ENCODE measurements around the gene CHST13. TPM values are rescaled to one million over a fixed set of nuclear protein-coding genes. Genes with fewer than 3 reads are reported as not detected.

The CHST13 gene
- total RNA-seq, 1 experiment from 2014 or later: 0.52 TPM

- no TSS peak for BruUV-seq (replicated peaks)
- TF ChIP-seq EZH2 (IDR thresholded peaks at IDR 0.05; ENCODE audit: low read depth) (no peak), CTCF (conservative IDR thresholded peaks at IDR 0.05) (no peak)
- Histone ChIP-seq H3K4me2 (no peak overlapping the region), H3K27me3 (ENCODE audit: insufficient read depth, low read depth) (peaks cover 13% of the 10 kb centered on the region; the same call in 1 of the 2 replicates), H4K20me1 (ENCODE audit: insufficient read depth) (no peaks in the 10 kb centered on the region), H3K9me2 (ENCODE audit: insufficient read depth) (no peaks in the 10 kb centered on the region), H3K4me1 (replicated peaks; ENCODE audit: insufficient read depth) (no peaks in the 10 kb centered on the region), H3K27ac (no peak overlapping the region), H3K9me3 (ENCODE audit: insufficient read depth, low read depth) (no peaks in the 10 kb centered on the region; the same call in 1 of the 2 replicates), H3K36me3 (ENCODE audit: low read depth) (no peaks in the 10 kb centered on the region), H3K79me2 (ENCODE audit: low read depth) (no peaks in the 10 kb centered on the region), H2AFZ (no peak overlapping the region), H3K4me3 (no peak overlapping the region), H3F3A (ENCODE audit: insufficient read depth, low read depth) (peaks cover 11% of the 10 kb centered on the region; the same call in 1 of the 2 replicates)
- DNase-seq: no peak
- POLR2A ChIA-PET (ENCODE audit: unreplicated experiment): no interaction called here
- CTCF ChIA-PET: no interaction called here
- intact Hi-C loops (cut with micrococcal nuclease; ENCODE audit: unreplicated experiment): no loop called here
These were observed 23.9 kb upstream of the CHST13 start for GRCh38 chr3:126500016-126500415.

- TF ChIP-seq EZH2 (IDR thresholded peaks at IDR 0.05; ENCODE audit: low read depth) (no peak), CTCF (conservative IDR thresholded peaks at IDR 0.05) (no peak)
- BruUV-seq (replicated peaks): no TSS peak
- no peak overlapping the region for H3K27ac ChIP-seq
- no peak overlapping the region for H2AFZ ChIP-seq
- ChIA-PET CTCF (interaction anchor here (0.7 kb wide), 1 partner anchor 10 kb away, joined by 3 read pairs; no protein-coding TSS in a partner anchor), POLR2A (ENCODE audit: unreplicated experiment) (no interaction called here)
- no peaks in the 10 kb centered on the region for H3K79me2 ChIP-seq (ENCODE audit: low read depth)
- DNase-seq: no peak
- H3K4me3 ChIP-seq: no peak overlapping the region
- H3K9me2 ChIP-seq (ENCODE audit: insufficient read depth): no peaks in the 10 kb centered on the region
- no peaks in the 10 kb centered on the region for H3K4me1 ChIP-seq (replicated peaks; ENCODE audit: insufficient read depth)
- no peaks in the 10 kb centered on the region for H4K20me1 ChIP-seq (ENCODE audit: insufficient read depth)
- H3F3A ChIP-seq (ENCODE audit: insufficient read depth, low read depth): peaks cover 11% of the 10 kb centered on the region; the same call in 1 of the 2 replicates
- intact Hi-C loops (cut with micrococcal nuclease; ENCODE audit: unreplicated experiment): no loop called here
- H3K27me3 ChIP-seq (ENCODE audit: insufficient read depth, low read depth): peaks cover 14% of the 10 kb centered on the region; the same call in 1 of the 2 replicates
- no peak overlapping the region for H3K4me2 ChIP-seq
- no peaks in the 10 kb centered on the region; the same call in 1 of the 2 replicates for H3K9me3 ChIP-seq (ENCODE audit: insufficient read depth, low read depth)
- H3K36me3 ChIP-seq (ENCODE audit: low read depth): no peaks in the 10 kb centered on the region
These were observed 22.9 kb upstream of the CHST13 start for GRCh38 chr3:126501054-126501453.

GRCh38 chr3:126501736-126502135 lies 22.2 kb upstream of the CHST13 start:
- intact Hi-C loops (cut with micrococcal nuclease; ENCODE audit: unreplicated experiment): no loop called here
- Histone ChIP-seq H3K27me3 (ENCODE audit: insufficient read depth, low read depth) (peaks cover 14% of the 10 kb centered on the region; the same call in 1 of the 2 replicates), H3K36me3 (ENCODE audit: low read depth) (no peaks in the 10 kb centered on the region), H3K4me2 (no peak overlapping the region), H3F3A (ENCODE audit: insufficient read depth, low read depth) (peaks cover 11% of the 10 kb centered on the region; the same call in 1 of the 2 replicates), H3K79me2 (ENCODE audit: low read depth) (no peaks in the 10 kb centered on the region), H3K4me1 (replicated peaks; ENCODE audit: insufficient read depth) (no peaks in the 10 kb centered on the region), H3K9me3 (ENCODE audit: insufficient read depth, low read depth) (no peaks in the 10 kb centered on the region; the same call in 1 of the 2 replicates), H4K20me1 (ENCODE audit: insufficient read depth) (no peaks in the 10 kb centered on the region), H3K9me2 (ENCODE audit: insufficient read depth) (no peaks in the 10 kb centered on the region), H3K27ac (no peak overlapping the region), H3K4me3 (no peak overlapping the region), H2AFZ (no peak overlapping the region)
- DNase-seq: no peak
- no TSS peak for BruUV-seq (replicated peaks)
- POLR2A ChIA-PET (ENCODE audit: unreplicated experiment): no interaction called here
- CTCF ChIA-PET: interaction anchor here (0.7 kb wide), 1 partner anchor 10 kb away, joined by 3 read pairs; no protein-coding TSS in a partner anchor
- TF ChIP-seq CTCF (conservative IDR thresholded peaks at IDR 0.05): no peak

Data from PC-9 (cell line).